CD4-positive, alpha-beta memory T cell (primary cell): Measurements from ENCODE around the gene EEF2K. TPM values are rescaled to one million over a fixed set of nuclear protein-coding genes. Genes with fewer than 3 reads are reported as not detected.

Experiments
- CTCF ChIA-PET: fragments of 350-600 bp; sonication (Branson Sonifier 250); formaldehyde crosslinking; loops from one replicate; lab custom pipeline; 2021; ENCODE audit warnings: inconsistent platforms; ENCODE audit not compliant: partially characterized antibody; lab: Charles Lee
- POLR2A ChIA-PET: fragments of 350-600 bp; sonication (Branson Sonifier 250); formaldehyde crosslinking; loops from one replicate; lab custom pipeline; 2021; ENCODE audit not compliant: partially characterized antibody; lab: Charles Lee
- DNase-seq, 5 donors: peaks; one replicate each; pipeline versions ENCODE4 v3.0.0 to v3.0.0-alpha.2; 2020 to 2022; ENCODE audit warnings: mixed read lengths in 1 of 5
- H3K27ac ChIP-seq: one replicate; pipeline ENCODE4 v1.7.0; 2013; ENCODE audit warnings: low read depth, low read length
- H3K27me3 ChIP-seq: 2 replicates; pipeline ENCODE4 v1.7.0; 2013; ENCODE audit warnings: mild to moderate bottlenecking, low read length, moderate library complexity; ENCODE audit not compliant: insufficient read depth
- H3K36me3 ChIP-seq: 2 replicates; pipeline ENCODE4 v1.7.0; 2013; ENCODE audit warnings: mild to moderate bottlenecking, low read length, moderate library complexity; ENCODE audit not compliant: insufficient read depth
- H3K4me1 ChIP-seq: 2 replicates; pipeline ENCODE4 v1.7.0; 2013; ENCODE audit warnings: mild to moderate bottlenecking, low read length, moderate library complexity; ENCODE audit not compliant: insufficient read depth
- H3K4me3 ChIP-seq, 2 donors: one replicate each; pipeline ENCODE4 v1.7.0; 2013; ENCODE audit warnings: low read length in 2 of 2, mild to moderate bottlenecking in 1 of 2
- H3K9me3 ChIP-seq, 2 donors: one replicate each; pipeline ENCODE4 v1.7.0; 2013; ENCODE audit warnings: low read length in 2 of 2, control low read depth in 1 of 2; ENCODE audit not compliant: control insufficient read depth in 1 of 2
- H3K27ac Mint-ChIP-seq, 7 donors: one replicate each; pipeline ENCODE4 v1.8.0; 2020 to 2021; ENCODE audit warnings: mixed read lengths in 7 of 7, mild to moderate bottlenecking in 6 of 7, inconsistent platforms in 3 of 7, moderate library complexity in 3 of 7
- H3K27me3 Mint-ChIP-seq, 2 donors: one replicate each; pipeline ENCODE4 v1.8.0; 2020 to 2021; ENCODE audit warnings: mixed read lengths in 2 of 2
- H3K36me3 Mint-ChIP-seq, 2 donors: one replicate each; pipeline ENCODE4 v1.8.0; 2020 to 2021; ENCODE audit warnings: mixed read lengths in 2 of 2, inconsistent platforms in 1 of 2, mild to moderate bottlenecking in 1 of 2
- H3K4me1 Mint-ChIP-seq, 4 donors: one replicate each; pipeline ENCODE4 v1.8.0; 2020 to 2021; ENCODE audit warnings: mixed read lengths in 4 of 4, mild to moderate bottlenecking in 1 of 4
- H3K4me3 Mint-ChIP-seq, 8 donors: one replicate each; pipeline ENCODE4 v1.8.0; 2020 to 2021; ENCODE audit warnings: mixed read lengths in 8 of 8, mild to moderate bottlenecking in 7 of 8, moderate library complexity in 6 of 8, inconsistent platforms in 3 of 8
- H3K9me3 Mint-ChIP-seq, 8 donors: one replicate each; pipeline ENCODE4 v1.8.0; 2020 to 2021; ENCODE audit warnings: mixed read lengths in 8 of 8, mild to moderate bottlenecking in 5 of 8, inconsistent platforms in 3 of 8, moderate library complexity in 1 of 8
- intact Hi-C: fragments of 100-400 bp; cut with micrococcal nuclease; formaldehyde crosslinking; loops from one replicate; pipeline ENCODE4 v1.15.1; 2023
- polyA plus RNA-seq, 2 donors: library from polyadenylated mRNA; unstranded; fragments of 300-500 nt; fragmentation: Illumina TruSeq; gene quantifications; one replicate each; pipeline ENCODE4 v1.2.3, GENCODE V29; 2021
- total RNA-seq, 2 experiments: library from RNA; stranded (reverse); gene quantifications; one replicate each; pipeline ENCODE4 v1.2.3, GENCODE V29; 2021

EEF2K gene
- total and polyA plus RNA-seq, 4 experiments from 2014 or later = 0.77 to 20.7 (median 11.5) TPM

- Mint-ChIP-seq H3K4me3 (peak overlapping the region in 3 of 8 donors; percentile 4 to 54 (median 19)), H3K4me1 (peaks cover 17 to 38% (median 31%) of the 10 kb centered on the region in 4 donors), H3K36me3 (peaks cover 3 to 4% of the 10 kb centered on the region in 2 donors), H3K27ac (peak overlapping the region in 6 of 7 donors; percentile 1 to 96 (median 58)), H3K27me3 (no peaks in the 10 kb centered on the region), H3K9me3 (no peaks in the 10 kb centered on the region)
- H3K27ac ChIP-seq = no peak overlapping the region
- H3K36me3 ChIP-seq = no peaks in the 10 kb centered on the region
- no peaks in the 10 kb centered on the region for H3K27me3 ChIP-seq
- H3K9me3 ChIP-seq = no peaks in the 10 kb centered on the region
- H3K4me1 ChIP-seq = peaks cover 36% of the 10 kb centered on the region
- ChIA-PET CTCF (interaction anchor here (1.1 kb wide), 1 partner anchor 32 kb away, joined by 3 read pairs; no protein-coding TSS in a partner anchor), POLR2A (interaction anchor here (0.6 to 1.5 kb wide), 4 partner anchors 23 to 140 kb away, joined by 3 to 4 read pairs (median 3); no protein-coding TSS in a partner anchor)
- intact Hi-C loops = no loop called here
- no peak overlapping the region for H3K4me3 ChIP-seq
- DNase-seq = no peak
These were observed 33.2 kb downstream of the EEF2K start for GRCh38 chr16:22239131-22239805.

- Mint-ChIP-seq H3K27me3 (no peaks in the 10 kb centered on the region), H3K4me1 (peaks cover 17 to 38% (median 29%) of the 10 kb centered on the region in 4 donors), H3K4me3 (peak overlapping the region in 2 of 8 donors; percentile 21 to 24), H3K9me3 (no peaks in the 10 kb centered on the region), H3K36me3 (peaks cover 0 to 1% of the 10 kb centered on the region in 2 donors), H3K27ac (peak overlapping the region in 5 of 7 donors; percentile 53 to 96 (median 70))
- H3K36me3 ChIP-seq = no peaks in the 10 kb centered on the region
- no peaks in the 10 kb centered on the region for H3K9me3 ChIP-seq
- POLR2A ChIA-PET = interaction anchor here (0.6 to 1.6 kb wide), 4 partner anchors 48 to 141 kb away, joined by 3 to 7 read pairs (median 3); no protein-coding TSS in a partner anchor
- H3K4me3 ChIP-seq = no peak overlapping the region
- CTCF ChIA-PET = interaction anchor here (1.1 kb wide), 1 partner anchor 33 kb away, joined by 3 read pairs; no protein-coding TSS in a partner anchor
- H3K4me1 ChIP-seq = peaks cover 36% of the 10 kb centered on the region
- no peak for DNase-seq
- no peak overlapping the region for H3K27ac ChIP-seq
- H3K27me3 ChIP-seq = no peaks in the 10 kb centered on the region
- intact Hi-C loops = no loop called here
These were observed 34.1 kb downstream of the EEF2K start for GRCh38 chr16:22240023-22240710.

GRCh38 chr16:22250522-22250921, 44.4 kb downstream of the EEF2K start:
- Mint-ChIP-seq H3K4me1 (peaks cover 0 to 4% (median 2%) of the 10 kb centered on the region in 4 donors), H3K36me3 (peaks cover 52 to 60% of the 10 kb centered on the region in 2 donors), H3K27me3 (no peaks in the 10 kb centered on the region), H3K9me3 (peaks cover 0 to 6% (median 0%) of the 10 kb centered on the region in 8 donors), H3K27ac (no peak overlapping the region), H3K4me3 (no peak overlapping the region)
- intact Hi-C loops = no loop called here
- Histone ChIP-seq H3K27me3 (no peaks in the 10 kb centered on the region), H3K27ac (no peak overlapping the region), H3K4me3 (no peak overlapping the region), H3K9me3 (peaks cover 0 to 5% of the 10 kb centered on the region in 2 donors), H3K4me1 (no peaks in the 10 kb centered on the region), H3K36me3 (peaks cover 8% of the 10 kb centered on the region)
- ChIA-PET POLR2A (interaction anchor here (1.0 kb wide), 1 partner anchor 45 kb away, joined by 3 read pairs; the partner anchor contains the start of gene EEF2K), CTCF (interaction anchor here (1.2 kb wide), 1 partner anchor 9 kb away, joined by 3 read pairs; no protein-coding TSS in a partner anchor)
- DNase-seq = no peak

GRCh38 chr16:22252317-22252716, 46.2 kb downstream of the EEF2K start:
- no peaks in the 10 kb centered on the region for H3K4me1 ChIP-seq
- peaks cover 0 to 4% (median 2%) of the 10 kb centered on the region in 4 donors for H3K4me1 Mint-ChIP-seq
- DNase-seq = no peak
- ChIA-PET CTCF (interaction anchor here (1.6 kb wide), 1 partner anchor 48 kb away, joined by 3 read pairs; no protein-coding TSS in a partner anchor), POLR2A (no interaction called here)
- intact Hi-C loops = no loop called here
- H3K27ac ChIP-seq = no peak overlapping the region
- H3K36me3 ChIP-seq = peaks cover 13% of the 10 kb centered on the region
- H3K9me3 Mint-ChIP-seq = peaks cover 0 to 6% (median 0%) of the 10 kb centered on the region in 8 donors
- H3K36me3 Mint-ChIP-seq = peaks cover 60 to 62% of the 10 kb centered on the region in 2 donors
- H3K9me3 ChIP-seq = peaks cover 0 to 5% of the 10 kb centered on the region in 2 donors
- H3K27me3 ChIP-seq = no peaks in the 10 kb centered on the region
- H3K4me3 Mint-ChIP-seq = no peak overlapping the region
- H3K4me3 ChIP-seq = no peak overlapping the region
- H3K27ac Mint-ChIP-seq = no peak overlapping the region
- no peaks in the 10 kb centered on the region for H3K27me3 Mint-ChIP-seq

GRCh38 chr16:22253272-22253671, 47.2 kb downstream of the EEF2K start:
- H3K36me3 ChIP-seq = peaks cover 21% of the 10 kb centered on the region
- no peaks in the 10 kb centered on the region for H3K4me1 ChIP-seq
- Mint-ChIP-seq H3K9me3 (peaks cover 0 to 6% (median 0%) of the 10 kb centered on the region in 8 donors), H3K27me3 (no peaks in the 10 kb centered on the region), H3K27ac (peak overlapping the region in 2 of 7 donors; percentile 48 to 75), H3K36me3 (peaks cover 64 to 65% of the 10 kb centered on the region in 2 donors), H3K4me1 (peaks cover 0 to 4% (median 2%) of the 10 kb centered on the region in 4 donors), H3K4me3 (no peak overlapping the region)
- intact Hi-C loops = no loop called here
- H3K27ac ChIP-seq = no peak overlapping the region
- H3K27me3 ChIP-seq = no peaks in the 10 kb centered on the region
- no peak overlapping the region for H3K4me3 ChIP-seq
- ChIA-PET POLR2A (no interaction called here), CTCF (interaction anchor here (1.6 kb wide), 1 partner anchor 49 kb away, joined by 3 read pairs; no protein-coding TSS in a partner anchor)
- H3K9me3 ChIP-seq = peaks cover 0 to 5% of the 10 kb centered on the region in 2 donors
- DNase-seq = no peak

GRCh38 chr16:22255335-22255734, 49.3 kb downstream of the EEF2K start:
- Histone ChIP-seq H3K27ac (no peak overlapping the region), H3K9me3 (peaks cover 0 to 5% of the 10 kb centered on the region in 2 donors), H3K4me1 (no peaks in the 10 kb centered on the region), H3K4me3 (no peak overlapping the region), H3K36me3 (peaks cover 30% of the 10 kb centered on the region), H3K27me3 (no peaks in the 10 kb centered on the region)
- CTCF ChIA-PET = no interaction called here
- no peaks in the 10 kb centered on the region for H3K27me3 Mint-ChIP-seq
- peaks cover 63 to 69% of the 10 kb centered on the region in 2 donors for H3K36me3 Mint-ChIP-seq
- POLR2A ChIA-PET = no interaction called here
- peaks cover 0 to 6% (median 0%) of the 10 kb centered on the region in 8 donors for H3K9me3 Mint-ChIP-seq
- no peak overlapping the region for H3K4me3 Mint-ChIP-seq
- DNase-seq = no peak
- H3K27ac Mint-ChIP-seq = no peak overlapping the region
- peaks cover 0 to 4% (median 2%) of the 10 kb centered on the region in 4 donors for H3K4me1 Mint-ChIP-seq
- intact Hi-C loops = no loop called here
